Aorta (tissue), 5 donors: ENCODE measurements around the gene TXN2. TPM values are rescaled to one million over a fixed set of nuclear protein-coding genes. Genes with fewer than 3 reads are reported as not detected.
A peak's percentile ranks its signal among the peaks of the same experiment; 100 is the strongest.
"Not testable (repeated sequence)": the region's sequence is repeated elsewhere in the genome, so short reads cannot be mapped to it uniquely, and the experiment has no call there.

Experiments
- ATAC-seq: fragments of 200-7000 bp; cut with Tn5 transposase; one replicate; pipeline ENCODE4 v1.9.1; 2022; ENCODE audit warnings: moderate library complexity; ENCODE audit not compliant: low FRiP score
- DNase-seq, 2 donors: peaks; one replicate each; pipeline ENCODE4 v3.0.0-alpha.2; 2020
- H3K27ac ChIP-seq, 2 donors: one replicate each; pipeline ENCODE4 v1.5.1; 2013; ENCODE audit warnings: low read length in 2 of 2, mild to moderate bottlenecking in 2 of 2, moderate library complexity in 2 of 2, control low read depth in 1 of 2, inconsistent platforms in 1 of 2, low read depth in 1 of 2
- H3K27me3 ChIP-seq, 2 donors: one replicate each; pipeline ENCODE4 v1.6.1; 2013; ENCODE audit warnings: control low read depth in 1 of 2, low read length in 1 of 2, mild to moderate bottlenecking in 1 of 2, moderate library complexity in 1 of 2; ENCODE audit not compliant: insufficient read depth in 2 of 2, control insufficient read depth in 1 of 2
- H3K36me3 ChIP-seq, 2 donors: one replicate each; pipeline ENCODE4 v1.6.1; 2013; ENCODE audit warnings: control low read depth in 1 of 2, low read length in 1 of 2, mild to moderate bottlenecking in 1 of 2; ENCODE audit not compliant: insufficient read depth in 2 of 2, control insufficient read depth in 1 of 2
- H3K4me1 ChIP-seq, 2 donors: one replicate each; pipeline ENCODE4 v1.6.1; 2013; ENCODE audit warnings: low read length in 2 of 2, control low read depth in 1 of 2, mild to moderate bottlenecking in 1 of 2, moderate library complexity in 1 of 2; ENCODE audit not compliant: insufficient read depth in 2 of 2, control insufficient read depth in 1 of 2
- H3K4me3 ChIP-seq, 2 donors: one replicate each; pipeline ENCODE4 v1.5.1; 2013; ENCODE audit warnings: low read length in 2 of 2, control low read depth in 1 of 2, mild to moderate bottlenecking in 1 of 2
- H3K9me3 ChIP-seq: one replicate; pipeline ENCODE4 v1.6.1; 2013; ENCODE audit warnings: mild to moderate bottlenecking, low read length; ENCODE audit not compliant: control insufficient read depth
- WGBS, 2 donors: extraction: QIAGEN DNeasy Blood & Tissue Kit; methylation state at CpG; one replicate each; pipeline ENCODE4 v1.1.7; 2013; 5-methylcytosine and 5-hydroxymethylcytosine counted together
- intact Hi-C, 2 donors: fragments of 100-400 bp; cut with DNase I; formaldehyde crosslinking; loops; one replicate each; pipeline versions ENCODE4 v1.14.2 to v1.15.0; 2022
- polyA plus RNA-seq, 2 donors: library from polyadenylated mRNA; stranded (reverse); fragments of 200-250 nt; gene quantifications; one replicate each; pipeline ENCODE4 v1.2.3, GENCODE V29; 2013
- total RNA-seq, 2 donors: library from RNA; stranded (reverse); fragmentation: NEBNext Ultra II Directional; extraction: Animal tissue kit (Norgen Biotek cat#: 25700); gene quantifications; one replicate each; pipeline ENCODE4 v1.2.1, GENCODE V29; 2021
- donor health status: healthy with polysubstance abuse.
- donor health status: Bipolar disorder and iron deficiency.
- donor health status: DM: no; HTN: no; CAD: no.
- donor health status: DM: no; HTN: no; CAD: no.
- donor health status: DM: yes; HTN: yes; CAD: no.

TXN2 gene
- total and polyA plus RNA-seq, 4 donors, result 29.6 to 72.6 (median 48.2) TPM

DNA sequence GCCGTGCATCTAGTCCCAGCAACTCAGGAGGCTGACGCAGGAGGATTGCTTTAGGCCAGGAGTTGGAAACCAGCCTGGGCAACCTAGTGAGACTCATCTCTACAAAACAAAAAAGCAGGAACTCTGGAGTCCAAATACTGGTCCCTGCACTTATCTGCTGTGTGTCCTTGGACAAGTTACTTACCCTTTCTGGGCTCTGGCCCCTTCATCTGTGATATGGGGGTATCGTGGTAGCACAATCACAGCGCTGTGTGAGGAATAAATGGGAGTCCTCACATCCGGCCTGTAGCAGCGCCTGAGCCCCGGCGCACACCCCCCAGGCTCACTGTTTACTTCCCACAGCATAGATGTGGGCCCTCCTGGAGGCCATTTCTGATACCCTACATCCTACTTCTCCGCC lies 49.5 kb downstream of the TXN2 start:
- H3K4me1 ChIP-seq, result no peaks in the 10 kb centered on the region
- no peaks in the 10 kb centered on the region for H3K36me3 ChIP-seq
- no peak overlapping the region for H3K27ac ChIP-seq
- no peak overlapping the region for H3K4me3 ChIP-seq
- no peaks in the 10 kb centered on the region for H3K27me3 ChIP-seq
- no peaks in the 10 kb centered on the region for H3K9me3 ChIP-seq
- ATAC-seq (no peak), DNase-seq (no peak)
- WGBS, 2 donors, result 91 to 93% methylated on average over 9 of the region's 9 CpGs
- intact Hi-C loops, result loop anchor here in 1 of 2 donors (5.0 kb wide), 1 partner anchor 35 kb away; no protein-coding TSS in a partner anchor

- H3K4me3 ChIP-seq, result no peak overlapping the region
- H3K36me3 ChIP-seq, result no peaks in the 10 kb centered on the region
- ATAC-seq (no peak), DNase-seq (no peak)
- no peaks in the 10 kb centered on the region for H3K9me3 ChIP-seq
- 87 to 89% methylated on average over 9 of the region's 9 CpGs for WGBS, 2 donors
- H3K27ac ChIP-seq, result no peak overlapping the region
- no peaks in the 10 kb centered on the region for H3K4me1 ChIP-seq
- intact Hi-C loops, result loop anchor here in 1 of 2 donors (5.0 kb wide), 1 partner anchor 34 kb away; no protein-coding TSS in a partner anchor
- H3K27me3 ChIP-seq, result no peaks in the 10 kb centered on the region
Measured at GRCh38 chr22:36430863-36431262, 50.6 kb downstream of the TXN2 start.

- H3K27ac ChIP-seq, intact Hi-C loops, H3K4me1 ChIP-seq, H3K9me3 ChIP-seq, DNase-seq, H3K36me3 ChIP-seq, ATAC-seq, H3K4me3 ChIP-seq, H3K27me3 ChIP-seq: not testable (repeated sequence)
- 93 to 95% methylated on average over 11 of the region's 11 CpGs for WGBS, 2 donors
Measured at GRCh38 chr22:36427952-36428351, 53.5 kb downstream of the TXN2 start.

GRCh38 chr22:36425977-36426523 lies 55.4 kb downstream of the TXN2 start:
- ATAC-seq (no peak), DNase-seq (peak in 1 of 2 donors; percentile 69)
- Histone ChIP-seq H3K4me3 (no peak overlapping the region), H3K27ac (no peak overlapping the region), H3K27me3 (no peaks in the 10 kb centered on the region), H3K4me1 (no peaks in the 10 kb centered on the region), H3K9me3 (no peaks in the 10 kb centered on the region), H3K36me3 (no peaks in the 10 kb centered on the region)
- intact Hi-C loops, result no loop called here
- 77 to 79% methylated on average over 2 of the region's 2 CpGs for WGBS, 2 donors

DNA sequence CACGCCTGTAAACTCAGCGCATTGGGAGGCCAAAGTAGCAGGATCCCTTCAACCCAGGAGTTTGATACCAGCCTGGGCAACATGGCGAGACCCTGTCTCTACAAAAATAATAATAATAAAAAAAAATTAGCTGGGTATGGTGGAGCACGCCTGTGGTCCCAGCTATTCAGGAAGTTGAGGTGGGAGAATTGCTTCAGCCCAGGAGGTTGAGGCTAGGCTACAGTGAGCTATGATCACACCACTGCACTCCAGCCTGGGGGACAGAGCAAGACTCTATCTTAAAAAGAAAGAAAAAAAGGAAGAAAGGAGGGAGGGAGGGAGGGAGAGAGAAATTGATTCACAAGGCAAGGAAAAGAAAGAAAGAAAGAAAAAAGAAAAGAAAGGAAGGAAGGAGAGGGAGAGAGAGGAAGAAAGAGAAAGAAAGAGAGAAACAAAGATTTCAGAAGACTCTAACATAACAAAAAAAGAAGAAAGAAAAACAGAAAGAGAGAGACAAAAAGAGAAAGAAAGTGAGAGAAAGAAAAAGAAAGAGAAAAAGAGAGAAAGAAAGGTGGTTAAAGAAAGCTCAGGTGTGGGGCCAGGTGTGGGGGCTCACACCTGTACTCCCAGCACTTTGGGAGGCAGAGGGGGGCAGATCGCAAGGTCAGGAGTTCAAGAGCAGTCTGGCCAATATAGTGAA lies 56.4 kb downstream of the TXN2 start:
- Histone ChIP-seq H3K27ac (no peak overlapping the region), H3K4me3 (no peak overlapping the region), H3K27me3 (no peaks in the 10 kb centered on the region), H3K4me1 (no peaks in the 10 kb centered on the region), H3K9me3 (no peaks in the 10 kb centered on the region), H3K36me3 (no peaks in the 10 kb centered on the region)
- intact Hi-C loops, result no loop called here
- WGBS, 2 donors, result 93 to 95% methylated on average over 5 of the region's 5 CpGs
- DNase-seq (no peak), ATAC-seq (no peak)

- H3K27ac ChIP-seq, H3K9me3 ChIP-seq, H3K4me1 ChIP-seq, DNase-seq, intact Hi-C loops, H3K36me3 ChIP-seq, ATAC-seq, H3K4me3 ChIP-seq, H3K27me3 ChIP-seq: not testable (repeated sequence)
- 82% methylated on average over 5 of the region's 5 CpGs for WGBS, 2 donors
Measured at GRCh38 chr22:36424466-36424865, 57.0 kb downstream of the TXN2 start.

GRCh38 chr22:36423461-36424404 lies 57.7 kb downstream of the TXN2 start:
- Histone ChIP-seq H3K9me3 (no peaks in the 10 kb centered on the region), H3K36me3 (no peaks in the 10 kb centered on the region), H3K27ac (no peak overlapping the region), H3K27me3 (no peaks in the 10 kb centered on the region), H3K4me3 (no peak overlapping the region), H3K4me1 (no peaks in the 10 kb centered on the region)
- ATAC-seq (no peak), DNase-seq (no peak)
- intact Hi-C loops, result no loop called here
- WGBS, 2 donors, result 85 to 88% methylated on average over 13 to 15 of the region's 16 CpGs

GRCh38 chr22:36422287-36423014 lies 59.0 kb downstream of the TXN2 start:
- H3K4me3 ChIP-seq, result no peak overlapping the region
- intact Hi-C loops, result no loop called here
- no peaks in the 10 kb centered on the region for H3K27me3 ChIP-seq
- ATAC-seq (no peak), DNase-seq (no peak)
- WGBS, 2 donors, result 91 to 93% methylated on average over 14 of the region's 14 CpGs
- H3K9me3 ChIP-seq, result no peaks in the 10 kb centered on the region
- H3K36me3 ChIP-seq, result no peaks in the 10 kb centered on the region
- H3K27ac ChIP-seq, result no peak overlapping the region
- no peaks in the 10 kb centered on the region for H3K4me1 ChIP-seq
